K562 (cell line): ENCODE data around the gene SHFL. TPM values are rescaled to one million over a fixed set of nuclear protein-coding genes. Genes with fewer than 3 reads are reported as not detected.

ENCODE experiments used
- ATF7 ChIP-seq: fragments of 450-650 bp; IDR thresholded peaks from 2 replicates; pipeline ENCODE4 v1.7.1; 2014; ENCODE audit warnings: mild to moderate bottlenecking, moderate library complexity
- KLF10 ChIP-seq: fragments of 250-450 bp; sonication (Bioruptor Pico); IDR thresholded peaks from 2 replicates; pipeline ENCODE4 v1.6.1; 2021; ENCODE audit warnings: matching md5 sums
- NFXL1 ChIP-seq: fragments of 450-650 bp; formaldehyde crosslinking; IDR thresholded peaks from 2 replicates; pipeline ENCODE4 v1.4.0; 2021; ENCODE audit warnings: mild to moderate bottlenecking
- NR2F6 ChIP-seq: fragments of 450-650 bp; formaldehyde crosslinking; IDR thresholded peaks from 2 replicates; pipeline ENCODE4 v1.4.0; 2020; ENCODE audit warnings: mild to moderate bottlenecking
- PHTF2 ChIP-seq: fragments of 250-450 bp; sonication (Bioruptor Pico); IDR thresholded peaks from 2 replicates; pipeline ENCODE4 v1.5.0; 2021; ENCODE audit warnings: mild to moderate bottlenecking
- ZEB2 ChIP-seq: fragments of 450-650 bp; IDR thresholded peaks from 2 replicates; pipeline ENCODE4 v1.6.1; 2016
- ZNF121 ChIP-seq: sonication (generic); formaldehyde crosslinking; conservative IDR thresholded peaks from 2 replicates; pipeline ENCODE4 v1.8.0; 2022; ENCODE audit warnings: missing genetic modification reagents
- ZNF146 ChIP-seq: IDR thresholded peaks from one replicate; pipeline ENCODE4 v1.6.1; 2018; ENCODE audit warnings: missing compliant biosample characterization; ENCODE audit not compliant: unreplicated experiment
- polyA plus RNA-seq, 8 experiments: library from polyadenylated mRNA; depleted of rRNA in 4 of 8; stranded (reverse) in 5 of 8; unstranded in 3 of 8; fragments of >200 nt; fragmentation: Nextera tagmentation in 2 of 8; fragmentation: Illumina TruSeq in 1 of 8; extraction: Ambion mirVana in 2 of 8; extraction: Trizol in 1 of 8; gene quantifications; 2 replicates each; pipeline versions ENCODE4 v1.2.1 to v1.2.3, GENCODE V29; 2011 to 2014; ENCODE audit warnings: inconsistent platforms in 1 of 8, missing spikeins in 1 of 8
- total RNA-seq, 7 experiments: library from RNA; depleted of rRNA in 6 of 7; stranded (reverse); fragments of >200 nt in 6 of 7; fragmentation: Illumina TruSeq in 2 of 7; extraction: Trizol in 2 of 7; gene quantifications; 2 replicates each; pipeline versions ENCODE4 v1.2.1 to v1.2.3, GENCODE V29; 2011 to 2021; ENCODE audit warnings: low replicate concordance in 1 of 7
- TF ChIP-seq, protein P1 (sequence below): fragments of 200-800 bp; sonication (Bioruptor generic); IDR thresholded peaks from 2 replicates; pipeline ENCODE4 v1.6.1; 2017; ENCODE audit warnings: missing genetic modification characterization, missing compliant biosample characterization
- TF ChIP-seq, protein P2 (sequence below): fragments of 250-450 bp; sonication (Bioruptor Pico); IDR thresholded peaks from 2 replicates; pipeline ENCODE4 v1.6.1; 2021; ENCODE audit warnings: mild to moderate bottlenecking
- TF ChIP-seq, protein P3 (sequence below): fragments of 250-450 bp; sonication (Bioruptor Pico); IDR thresholded peaks from 2 replicates; pipeline ENCODE4 v1.8.0; 2021; ENCODE audit warnings: moderate library complexity, mild to moderate bottlenecking, inconsistent platforms
- TF ChIP-seq, protein P4 (sequence below): fragments of 450-650 bp; IDR thresholded peaks from 2 replicates; pipeline ENCODE4 v1.7.1; 2018; ENCODE audit warnings: mild to moderate bottlenecking, low read depth; ENCODE audit not compliant: partially characterized antibody
- TF ChIP-seq, protein P5 (sequence below): fragments of 250-450 bp; sonication (Bioruptor Pico); IDR thresholded peaks from 2 replicates; pipeline ENCODE4 v1.8.0; 2022; ENCODE audit warnings: inconsistent platforms, mild to moderate bottlenecking, moderate library complexity, borderline replicate concordance
- TF ChIP-seq, protein P6 (sequence below), 2 experiments: fragments of 450-650 bp; conservative IDR thresholded peaks; 2 replicates each; pipeline ENCODE4 v1.6.1; 2017; ENCODE audit warnings: mild to moderate bottlenecking in 2 of 2, moderate library complexity in 2 of 2

Gene SHFL
- total and polyA plus RNA-seq, 9 of the 15 experiments (the other 6 are each of a cell fraction or from before 2014, with no cell fraction given) = 1.5 to 25.7 (median 13.0) TPM

DNA sequence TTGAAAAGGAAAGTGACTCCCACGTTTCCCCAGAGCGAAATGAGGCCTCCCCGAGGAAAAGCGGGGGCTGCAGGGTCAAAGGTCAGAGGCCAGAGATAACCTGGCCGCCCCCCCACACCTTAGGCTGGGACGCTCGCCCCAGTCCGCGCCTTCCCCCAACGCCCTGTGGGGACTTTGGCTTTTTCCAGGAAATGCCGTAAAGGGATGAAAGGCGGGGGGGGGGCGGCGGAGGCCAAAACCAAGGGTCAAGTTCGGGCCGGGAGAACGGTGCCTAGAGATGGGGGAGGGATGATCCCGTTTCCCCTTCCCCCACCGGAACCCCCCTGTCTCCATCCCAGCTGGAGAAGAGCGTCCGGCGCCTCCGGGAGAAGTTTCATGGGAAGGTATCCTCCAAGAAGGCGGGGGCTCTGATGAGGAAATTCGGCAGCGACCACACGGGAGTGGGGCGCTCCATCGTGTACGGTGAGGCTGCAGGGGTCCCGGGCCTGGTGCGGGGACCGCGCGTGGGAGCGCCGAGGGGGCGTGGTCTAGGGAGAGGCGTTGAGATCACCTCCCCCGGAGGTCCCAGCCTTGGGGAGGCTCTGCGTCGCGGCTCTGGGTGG lies 575 bp downstream of the SHFL start (continued):
- TF ChIP-seq NR2F6 (CRISPR knock-in tag) = peak; percentile 95; the same call in 1 of the 2 replicates
- TF ChIP-seq PHTF2 (CRISPR knock-in tag) = no peak
- no peak for TF ChIP-seq KLF10 (CRISPR knock-in tag)
- no peak for TF ChIP-seq ATF7
- TF ChIP-seq, protein P1, sequence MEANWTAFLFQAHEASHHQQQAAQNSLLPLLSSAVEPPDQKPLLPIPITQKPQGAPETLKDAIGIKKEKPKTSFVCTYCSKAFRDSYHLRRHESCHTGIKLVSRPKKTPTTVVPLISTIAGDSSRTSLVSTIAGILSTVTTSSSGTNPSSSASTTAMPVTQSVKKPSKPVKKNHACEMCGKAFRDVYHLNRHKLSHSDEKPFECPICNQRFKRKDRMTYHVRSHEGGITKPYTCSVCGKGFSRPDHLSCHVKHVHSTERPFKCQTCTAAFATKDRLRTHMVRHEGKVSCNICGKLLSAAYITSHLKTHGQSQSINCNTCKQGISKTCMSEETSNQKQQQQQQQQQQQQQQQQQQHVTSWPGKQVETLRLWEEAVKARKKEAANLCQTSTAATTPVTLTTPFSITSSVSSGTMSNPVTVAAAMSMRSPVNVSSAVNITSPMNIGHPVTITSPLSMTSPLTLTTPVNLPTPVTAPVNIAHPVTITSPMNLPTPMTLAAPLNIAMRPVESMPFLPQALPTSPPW = peak; percentile 69
- TF ChIP-seq NFXL1 (CRISPR knock-in tag) = no peak
- no peak for TF ChIP-seq ZNF146
- TF ChIP-seq, protein P2, sequence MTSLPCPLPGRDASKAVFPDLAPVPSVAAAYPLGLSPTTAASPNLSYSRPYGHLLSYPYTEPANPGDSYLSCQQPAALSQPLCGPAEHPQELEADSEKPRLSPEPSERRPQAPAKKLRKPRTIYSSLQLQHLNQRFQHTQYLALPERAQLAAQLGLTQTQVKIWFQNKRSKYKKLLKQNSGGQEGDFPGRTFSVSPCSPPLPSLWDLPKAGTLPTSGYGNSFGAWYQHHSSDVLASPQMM (CRISPR knock-in tag) = no peak
- TF ChIP-seq, protein P3, sequence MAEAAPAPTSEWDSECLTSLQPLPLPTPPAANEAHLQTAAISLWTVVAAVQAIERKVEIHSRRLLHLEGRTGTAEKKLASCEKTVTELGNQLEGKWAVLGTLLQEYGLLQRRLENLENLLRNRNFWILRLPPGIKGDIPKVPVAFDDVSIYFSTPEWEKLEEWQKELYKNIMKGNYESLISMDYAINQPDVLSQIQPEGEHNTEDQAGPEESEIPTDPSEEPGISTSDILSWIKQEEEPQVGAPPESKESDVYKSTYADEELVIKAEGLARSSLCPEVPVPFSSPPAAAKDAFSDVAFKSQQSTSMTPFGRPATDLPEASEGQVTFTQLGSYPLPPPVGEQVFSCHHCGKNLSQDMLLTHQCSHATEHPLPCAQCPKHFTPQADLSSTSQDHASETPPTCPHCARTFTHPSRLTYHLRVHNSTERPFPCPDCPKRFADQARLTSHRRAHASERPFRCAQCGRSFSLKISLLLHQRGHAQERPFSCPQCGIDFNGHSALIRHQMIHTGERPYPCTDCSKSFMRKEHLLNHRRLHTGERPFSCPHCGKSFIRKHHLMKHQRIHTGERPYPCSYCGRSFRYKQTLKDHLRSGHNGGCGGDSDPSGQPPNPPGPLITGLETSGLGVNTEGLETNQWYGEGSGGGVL (CRISPR knock-in tag) = no peak
- TF ChIP-seq, protein P4, sequence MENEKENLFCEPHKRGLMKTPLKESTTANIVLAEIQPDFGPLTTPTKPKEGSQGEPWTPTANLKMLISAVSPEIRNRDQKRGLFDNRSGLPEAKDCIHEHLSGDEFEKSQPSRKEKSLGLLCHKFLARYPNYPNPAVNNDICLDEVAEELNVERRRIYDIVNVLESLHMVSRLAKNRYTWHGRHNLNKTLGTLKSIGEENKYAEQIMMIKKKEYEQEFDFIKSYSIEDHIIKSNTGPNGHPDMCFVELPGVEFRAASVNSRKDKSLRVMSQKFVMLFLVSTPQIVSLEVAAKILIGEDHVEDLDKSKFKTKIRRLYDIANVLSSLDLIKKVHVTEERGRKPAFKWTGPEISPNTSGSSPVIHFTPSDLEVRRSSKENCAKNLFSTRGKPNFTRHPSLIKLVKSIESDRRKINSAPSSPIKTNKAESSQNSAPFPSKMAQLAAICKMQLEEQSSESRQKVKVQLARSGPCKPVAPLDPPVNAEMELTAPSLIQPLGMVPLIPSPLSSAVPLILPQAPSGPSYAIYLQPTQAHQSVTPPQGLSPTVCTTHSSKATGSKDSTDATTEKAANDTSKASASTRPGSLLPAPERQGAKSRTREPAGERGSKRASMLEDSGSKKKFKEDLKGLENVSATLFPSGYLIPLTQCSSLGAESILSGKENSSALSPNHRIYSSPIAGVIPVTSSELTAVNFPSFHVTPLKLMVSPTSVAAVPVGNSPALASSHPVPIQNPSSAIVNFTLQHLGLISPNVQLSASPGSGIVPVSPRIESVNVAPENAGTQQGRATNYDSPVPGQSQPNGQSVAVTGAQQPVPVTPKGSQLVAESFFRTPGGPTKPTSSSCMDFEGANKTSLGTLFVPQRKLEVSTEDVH = no peak
- no peak for TF ChIP-seq ZNF121
- 0 out of 2 replicates have a peak, but pooled peaks have one; percentile 62 for TF ChIP-seq ZEB2
- TF ChIP-seq, protein P5, sequence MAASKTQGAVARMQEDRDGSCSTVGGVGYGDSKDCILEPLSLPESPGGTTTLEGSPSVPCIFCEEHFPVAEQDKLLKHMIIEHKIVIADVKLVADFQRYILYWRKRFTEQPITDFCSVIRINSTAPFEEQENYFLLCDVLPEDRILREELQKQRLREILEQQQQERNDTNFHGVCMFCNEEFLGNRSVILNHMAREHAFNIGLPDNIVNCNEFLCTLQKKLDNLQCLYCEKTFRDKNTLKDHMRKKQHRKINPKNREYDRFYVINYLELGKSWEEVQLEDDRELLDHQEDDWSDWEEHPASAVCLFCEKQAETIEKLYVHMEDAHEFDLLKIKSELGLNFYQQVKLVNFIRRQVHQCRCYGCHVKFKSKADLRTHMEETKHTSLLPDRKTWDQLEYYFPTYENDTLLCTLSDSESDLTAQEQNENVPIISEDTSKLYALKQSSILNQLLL = no peak
- TF ChIP-seq, protein P6, sequence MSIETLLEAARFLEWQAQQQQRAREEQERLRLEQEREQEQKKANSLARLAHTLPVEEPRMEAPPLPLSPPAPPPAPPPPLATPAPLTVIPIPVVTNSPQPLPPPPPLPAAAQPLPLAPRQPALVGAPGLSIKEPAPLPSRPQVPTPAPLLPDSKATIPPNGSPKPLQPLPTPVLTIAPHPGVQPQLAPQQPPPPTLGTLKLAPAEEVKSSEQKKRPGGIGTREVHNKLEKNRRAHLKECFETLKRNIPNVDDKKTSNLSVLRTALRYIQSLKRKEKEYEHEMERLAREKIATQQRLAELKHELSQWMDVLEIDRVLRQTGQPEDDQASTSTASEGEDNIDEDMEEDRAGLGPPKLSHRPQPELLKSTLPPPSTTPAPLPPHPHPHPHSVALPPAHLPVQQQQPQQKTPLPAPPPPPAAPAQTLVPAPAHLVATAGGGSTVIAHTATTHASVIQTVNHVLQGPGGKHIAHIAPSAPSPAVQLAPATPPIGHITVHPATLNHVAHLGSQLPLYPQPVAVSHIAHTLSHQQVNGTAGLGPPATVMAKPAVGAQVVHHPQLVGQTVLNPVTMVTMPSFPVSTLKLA (conservative IDR thresholded peaks at IDR 0.05) = no peak
